ENCODE data around the gene ATP4B. TPM values are rescaled to one million over a fixed set of nuclear protein-coding genes. Genes with fewer than 3 reads are reported as not detected.
A peak's percentile ranks its signal among the peaks of the same experiment; 100 is the strongest.

The ATP4B gene
- total RNA-seq, 1 donor from 2014 or later = not detected

DNA sequence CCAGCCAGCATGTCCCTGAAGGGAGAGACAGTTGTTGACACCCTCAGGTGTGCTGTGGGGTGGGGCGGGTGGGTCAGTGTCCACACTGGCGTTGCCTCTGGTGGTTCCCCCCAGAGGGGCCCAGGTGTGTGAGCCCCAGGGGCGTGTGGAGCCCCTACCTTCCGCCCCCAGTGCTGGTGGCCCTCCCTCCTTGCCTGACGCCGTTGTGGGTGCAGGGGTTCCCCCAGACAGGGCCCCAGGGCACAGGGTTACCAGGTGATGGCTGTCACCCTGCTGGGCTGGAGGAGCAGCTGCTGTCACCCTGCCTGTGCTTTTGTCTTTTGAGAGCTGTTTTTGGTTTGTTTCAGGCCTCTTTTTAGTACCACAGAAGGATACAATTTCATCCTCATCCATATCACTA lies 27.2 kb downstream of the ATP4B start:
- no peak overlapping the region for H3K9ac ChIP-seq
- no peaks in the 10 kb centered on the region for H3K4me1 ChIP-seq
- Mint-ChIP-seq H3K4me3 (no peak overlapping the region), H3K4me1 (peaks cover 20% of the 10 kb centered on the region), H3K36me3 (peaks cover 33% of the 10 kb centered on the region), H3K27ac (no peak overlapping the region), H3K27me3 (ENCODE audit: insufficient read depth, low read depth) (no peaks in the 10 kb centered on the region), H3K9me3 (no peaks in the 10 kb centered on the region)
- no peak overlapping the region for H3K27ac ChIP-seq
- H3K79me2 ChIP-seq (ENCODE audit: low read depth) = peaks cover 38% of the 10 kb centered on the region
- H3K27me3 ChIP-seq = no peaks in the 10 kb centered on the region
- no peak overlapping the region for H3K4me3 ChIP-seq
- TF ChIP-seq EZH2phosphoT487 (IDR thresholded peaks at IDR 0.05) (no peak), EZH2 (IDR thresholded peaks at IDR 0.05) (no peak)
- TF ChIP-seq, protein P1, sequence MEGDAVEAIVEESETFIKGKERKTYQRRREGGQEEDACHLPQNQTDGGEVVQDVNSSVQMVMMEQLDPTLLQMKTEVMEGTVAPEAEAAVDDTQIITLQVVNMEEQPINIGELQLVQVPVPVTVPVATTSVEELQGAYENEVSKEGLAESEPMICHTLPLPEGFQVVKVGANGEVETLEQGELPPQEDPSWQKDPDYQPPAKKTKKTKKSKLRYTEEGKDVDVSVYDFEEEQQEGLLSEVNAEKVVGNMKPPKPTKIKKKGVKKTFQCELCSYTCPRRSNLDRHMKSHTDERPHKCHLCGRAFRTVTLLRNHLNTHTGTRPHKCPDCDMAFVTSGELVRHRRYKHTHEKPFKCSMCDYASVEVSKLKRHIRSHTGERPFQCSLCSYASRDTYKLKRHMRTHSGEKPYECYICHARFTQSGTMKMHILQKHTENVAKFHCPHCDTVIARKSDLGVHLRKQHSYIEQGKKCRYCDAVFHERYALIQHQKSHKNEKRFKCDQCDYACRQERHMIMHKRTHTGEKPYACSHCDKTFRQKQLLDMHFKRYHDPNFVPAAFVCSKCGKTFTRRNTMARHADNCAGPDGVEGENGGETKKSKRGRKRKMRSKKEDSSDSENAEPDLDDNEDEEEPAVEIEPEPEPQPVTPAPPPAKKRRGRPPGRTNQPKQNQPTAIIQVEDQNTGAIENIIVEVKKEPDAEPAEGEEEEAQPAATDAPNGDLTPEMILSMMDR (IDR thresholded peaks at IDR 0.05) = no peak
- H4K20me1 ChIP-seq (ENCODE audit: low read depth) = peaks cover 15% of the 10 kb centered on the region
- DNase-seq (ENCODE audit: low spot score) = no peak
- H3K9me3 ChIP-seq (ENCODE audit: low read depth) = no peaks in the 10 kb centered on the region
- H2AFZ ChIP-seq (replicated peaks) = no peak overlapping the region
- no peaks in the 10 kb centered on the region for H3F3A ChIP-seq (ENCODE audit: low read depth)
- no peak overlapping the region for H3K4me2 ChIP-seq
- H3K36me3 ChIP-seq = no peaks in the 10 kb centered on the region

DNA sequence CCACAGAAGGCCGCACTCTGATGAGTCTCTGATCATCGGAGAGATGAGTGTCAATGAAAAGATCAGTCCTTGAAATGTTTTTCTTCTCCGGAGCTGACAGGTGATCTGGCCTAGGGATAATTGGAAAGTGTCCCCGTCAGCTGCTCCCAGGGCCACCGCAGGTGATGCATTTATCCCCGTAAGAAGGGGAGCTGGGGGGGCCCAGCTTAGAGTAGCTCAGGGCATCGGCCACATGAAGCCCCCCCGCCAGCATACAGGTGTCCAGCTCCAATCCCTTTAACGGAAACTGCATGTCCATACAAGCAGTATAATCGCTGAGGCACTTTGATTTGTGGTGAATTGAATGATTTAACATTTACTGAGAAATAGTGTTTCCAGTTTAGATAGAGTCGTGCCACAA lies 27.7 kb downstream of the ATP4B start:
- no peaks in the 10 kb centered on the region for H3K27me3 Mint-ChIP-seq (ENCODE audit: insufficient read depth, low read depth)
- H3K27ac Mint-ChIP-seq = peak overlapping the region; percentile 37
- Histone ChIP-seq H3K79me2 (ENCODE audit: low read depth) (peaks cover 42% of the 10 kb centered on the region), H2AFZ (replicated peaks) (no peak overlapping the region), H3K4me3 (no peak overlapping the region), H3K27me3 (no peaks in the 10 kb centered on the region), H3K4me1 (no peaks in the 10 kb centered on the region), H4K20me1 (ENCODE audit: low read depth) (peaks cover 15% of the 10 kb centered on the region), H3K4me2 (no peak overlapping the region), H3F3A (ENCODE audit: low read depth) (no peaks in the 10 kb centered on the region), H3K9me3 (ENCODE audit: low read depth) (no peaks in the 10 kb centered on the region), H3K9ac (no peak overlapping the region), H3K36me3 (no peaks in the 10 kb centered on the region), H3K27ac (no peak overlapping the region)
- H3K4me1 Mint-ChIP-seq = peaks cover 20% of the 10 kb centered on the region
- no peaks in the 10 kb centered on the region for H3K9me3 Mint-ChIP-seq
- TF ChIP-seq, protein P1 (IDR thresholded peaks at IDR 0.05) = no peak
- TF ChIP-seq EZH2phosphoT487 (IDR thresholded peaks at IDR 0.05) = no peak
- no peak for TF ChIP-seq EZH2 (IDR thresholded peaks at IDR 0.05)
- no peak overlapping the region for H3K4me3 Mint-ChIP-seq
- no peak for DNase-seq (ENCODE audit: low spot score)
- H3K36me3 Mint-ChIP-seq = peaks cover 34% of the 10 kb centered on the region

DNA sequence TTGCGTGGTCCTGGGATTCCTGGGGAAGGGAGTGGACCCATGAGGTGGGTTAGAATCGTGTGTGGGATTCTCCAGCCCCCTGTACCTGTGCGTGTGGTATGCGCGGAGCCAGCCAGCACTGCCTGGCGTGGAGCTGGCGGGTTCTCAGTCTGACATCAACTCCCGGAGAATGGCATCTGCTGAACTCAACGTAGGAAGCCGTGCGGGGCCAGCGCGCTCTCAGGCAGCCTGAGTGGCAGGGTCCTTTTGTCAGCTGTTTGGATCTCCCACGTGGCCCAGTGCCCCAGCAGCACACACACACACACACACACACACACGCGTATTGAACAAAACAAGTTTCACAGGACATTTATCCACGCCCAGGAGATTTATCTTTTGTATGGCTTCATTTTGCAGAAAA lies 28.1 kb downstream of the ATP4B start:
- Histone ChIP-seq H3K4me2 (no peak overlapping the region), H2AFZ (replicated peaks) (no peak overlapping the region), H3K9ac (no peak overlapping the region), H3K79me2 (ENCODE audit: low read depth) (peaks cover 45% of the 10 kb centered on the region), H3K4me1 (no peaks in the 10 kb centered on the region), H3K9me3 (ENCODE audit: low read depth) (no peaks in the 10 kb centered on the region), H3K36me3 (no peaks in the 10 kb centered on the region), H3K27ac (no peak overlapping the region), H4K20me1 (ENCODE audit: low read depth) (peaks cover 15% of the 10 kb centered on the region), H3F3A (ENCODE audit: low read depth) (peaks cover 4% of the 10 kb centered on the region), H3K4me3 (no peak overlapping the region), H3K27me3 (no peaks in the 10 kb centered on the region)
- Mint-ChIP-seq H3K4me1 (peaks cover 20% of the 10 kb centered on the region), H3K9me3 (no peaks in the 10 kb centered on the region), H3K4me3 (no peak overlapping the region), H3K36me3 (peaks cover 34% of the 10 kb centered on the region), H3K27ac (no peak overlapping the region), H3K27me3 (ENCODE audit: insufficient read depth, low read depth) (no peaks in the 10 kb centered on the region)
- no peak for DNase-seq (ENCODE audit: low spot score)
- TF ChIP-seq EZH2phosphoT487 (IDR thresholded peaks at IDR 0.05) (no peak), EZH2 (IDR thresholded peaks at IDR 0.05) (no peak)
- TF ChIP-seq, protein P1 (IDR thresholded peaks at IDR 0.05) = no peak
